ENCODE results near the gene USB1. TPM values are rescaled to one million over a fixed set of nuclear protein-coding genes. Genes with fewer than 3 reads are reported as not detected.

The USB1 gene
- polyA plus RNA-seq, 2 of the 4 experiments (the other 2 are of a cell fraction) = 88.8 to 143 TPM

DNA sequence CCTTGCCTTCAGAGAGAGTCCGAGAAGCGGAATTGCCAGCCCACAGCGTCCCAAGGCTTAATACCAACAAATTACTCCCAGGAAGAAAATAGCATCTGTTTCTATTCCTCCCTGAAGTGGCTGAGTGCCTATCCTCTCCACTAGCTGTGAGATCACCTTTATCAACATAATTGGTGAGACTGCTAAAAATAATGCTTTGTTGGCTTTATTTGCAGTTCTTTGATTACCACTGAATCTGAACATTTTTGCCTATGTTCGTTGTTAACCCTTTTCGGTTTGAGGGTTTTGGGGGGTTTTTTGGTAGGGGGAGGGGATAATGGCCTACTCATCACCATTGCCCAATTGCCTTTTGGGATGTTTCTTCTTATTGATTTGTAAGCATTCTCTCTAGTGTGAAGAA, 55.4 kb downstream of the USB1 start:
- Histone ChIP-seq H3K9me3 (no peaks in the 10 kb centered on the region), H3K4me1 (no peaks in the 10 kb centered on the region), H3K27ac (no peak overlapping the region), H3K4me3 (no peak overlapping the region), H3K4me2 (no peak overlapping the region)
- POLR2A ChIA-PET = no interaction called here
- CTCF ChIA-PET = interaction anchor here (0.7 to 2.0 kb wide), 3 partner anchors 38 to 439 kb away, joined by 3 to 4 read pairs (median 3); no protein-coding TSS in a partner anchor
- FAIRE-seq (no peak), DNase-seq (ENCODE audit: low read depth in 1 of 2, low spot score in 1 of 2) (no peak), ATAC-seq (no peak)
- TF ChIP-seq RAD21 (conservative IDR thresholded peaks at IDR 0.05 in 1 of 2, IDR thresholded peaks at IDR 0.05 in 1 of 2) (no peak), RNF2 (IDR thresholded peaks at IDR 0.05; ENCODE audit: borderline replicate concordance, low read depth) (no peak), MAFK (IDR thresholded peaks at IDR 0.05; ENCODE audit: partially characterized antibody) (peak; percentile 36), ZFP36 (IDR thresholded peaks at IDR 0.05; ENCODE audit: borderline replicate concordance, partially characterized antibody) (no peak), ZNF302 (CRISPR knock-in tag; IDR thresholded peaks at IDR 0.05) (no peak)
- TF ChIP-seq, protein P1, sequence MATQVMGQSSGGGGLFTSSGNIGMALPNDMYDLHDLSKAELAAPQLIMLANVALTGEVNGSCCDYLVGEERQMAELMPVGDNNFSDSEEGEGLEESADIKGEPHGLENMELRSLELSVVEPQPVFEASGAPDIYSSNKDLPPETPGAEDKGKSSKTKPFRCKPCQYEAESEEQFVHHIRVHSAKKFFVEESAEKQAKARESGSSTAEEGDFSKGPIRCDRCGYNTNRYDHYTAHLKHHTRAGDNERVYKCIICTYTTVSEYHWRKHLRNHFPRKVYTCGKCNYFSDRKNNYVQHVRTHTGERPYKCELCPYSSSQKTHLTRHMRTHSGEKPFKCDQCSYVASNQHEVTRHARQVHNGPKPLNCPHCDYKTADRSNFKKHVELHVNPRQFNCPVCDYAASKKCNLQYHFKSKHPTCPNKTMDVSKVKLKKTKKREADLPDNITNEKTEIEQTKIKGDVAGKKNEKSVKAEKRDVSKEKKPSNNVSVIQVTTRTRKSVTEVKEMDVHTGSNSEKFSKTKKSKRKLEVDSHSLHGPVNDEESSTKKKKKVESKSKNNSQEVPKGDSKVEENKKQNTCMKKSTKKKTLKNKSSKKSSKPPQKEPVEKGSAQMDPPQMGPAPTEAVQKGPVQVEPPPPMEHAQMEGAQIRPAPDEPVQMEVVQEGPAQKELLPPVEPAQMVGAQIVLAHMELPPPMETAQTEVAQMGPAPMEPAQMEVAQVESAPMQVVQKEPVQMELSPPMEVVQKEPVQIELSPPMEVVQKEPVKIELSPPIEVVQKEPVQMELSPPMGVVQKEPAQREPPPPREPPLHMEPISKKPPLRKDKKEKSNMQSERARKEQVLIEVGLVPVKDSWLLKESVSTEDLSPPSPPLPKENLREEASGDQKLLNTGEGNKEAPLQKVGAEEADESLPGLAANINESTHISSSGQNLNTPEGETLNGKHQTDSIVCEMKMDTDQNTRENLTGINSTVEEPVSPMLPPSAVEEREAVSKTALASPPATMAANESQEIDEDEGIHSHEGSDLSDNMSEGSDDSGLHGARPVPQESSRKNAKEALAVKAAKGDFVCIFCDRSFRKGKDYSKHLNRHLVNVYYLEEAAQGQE (IDR thresholded peaks at IDR 0.05) = no peak
- TF ChIP-seq, protein P2, sequence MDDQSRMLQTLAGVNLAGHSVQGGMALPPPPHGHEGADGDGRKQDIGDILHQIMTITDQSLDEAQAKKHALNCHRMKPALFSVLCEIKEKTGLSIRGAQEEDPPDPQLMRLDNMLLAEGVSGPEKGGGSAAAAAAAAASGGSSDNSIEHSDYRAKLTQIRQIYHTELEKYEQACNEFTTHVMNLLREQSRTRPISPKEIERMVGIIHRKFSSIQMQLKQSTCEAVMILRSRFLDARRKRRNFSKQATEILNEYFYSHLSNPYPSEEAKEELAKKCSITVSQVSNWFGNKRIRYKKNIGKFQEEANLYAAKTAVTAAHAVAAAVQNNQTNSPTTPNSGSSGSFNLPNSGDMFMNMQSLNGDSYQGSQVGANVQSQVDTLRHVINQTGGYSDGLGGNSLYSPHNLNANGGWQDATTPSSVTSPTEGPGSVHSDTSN (IDR thresholded peaks at IDR 0.05) = no peak
- 44% methylated on average over 5 of the region's 5 CpGs for WGBS (ENCODE audit: missing lambda C conversion rate)

DNA sequence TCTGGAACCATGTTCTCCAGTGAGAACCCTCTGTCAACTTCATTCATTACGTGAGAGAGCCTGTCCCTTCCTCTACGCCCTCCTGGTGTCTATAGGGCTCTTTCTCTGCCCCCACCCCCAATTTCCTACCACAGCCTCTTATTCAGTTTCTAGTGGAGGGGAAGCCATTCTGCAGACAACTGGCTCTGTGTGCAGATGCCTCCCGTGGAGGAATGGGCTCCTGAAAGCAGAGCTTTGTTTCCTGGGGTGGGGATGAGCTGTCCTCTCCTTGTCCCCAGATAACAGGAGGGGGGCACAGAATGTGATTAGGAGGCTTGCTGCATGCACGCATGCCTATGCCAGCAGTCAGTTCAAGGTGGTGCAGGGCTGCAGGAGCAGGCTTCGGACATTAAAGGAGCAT, 55.9 kb downstream of the USB1 start:
- Histone ChIP-seq H3K9me3 (no peaks in the 10 kb centered on the region), H3K4me2 (no peak overlapping the region), H3K4me3 (no peak overlapping the region), H3K4me1 (no peaks in the 10 kb centered on the region), H3K27ac (no peak overlapping the region)
- ChIA-PET POLR2A (interaction anchor here (2.1 kb wide), 1 partner anchor 72 kb away, joined by 4 read pairs; the partner anchor contains the start of gene CFAP20), CTCF (interaction anchor here (1.5 to 2.0 kb wide), 2 partner anchors 39 to 65 kb away, joined by 3 to 4 read pairs; no protein-coding TSS in a partner anchor)
- DNase-seq (ENCODE audit: low read depth in 1 of 2, low spot score in 1 of 2) (no peak), FAIRE-seq (no peak), ATAC-seq (no peak; a peak in 1 of 6 replicates)
- 52% methylated on average over 5 of the region's 5 CpGs for WGBS (ENCODE audit: missing lambda C conversion rate)
- TF ChIP-seq, protein P1 (IDR thresholded peaks at IDR 0.05) = no peak
- no peak for TF ChIP-seq KDM5A (IDR thresholded peaks at IDR 0.05)
- no peak for TF ChIP-seq SMC3 (IDR thresholded peaks at IDR 0.05)
- TF ChIP-seq PHF8 (IDR thresholded peaks at IDR 0.05; ENCODE audit: borderline replicate concordance, low read depth) = no peak
- TF ChIP-seq HDAC2 (IDR thresholded peaks at IDR 0.05) = no peak
- TF ChIP-seq ESRRA (IDR thresholded peaks at IDR 0.05; ENCODE audit: borderline replicate concordance, low read length) = no peak
- no peak for TF ChIP-seq HOXA7 (CRISPR knock-in tag; IDR thresholded peaks at IDR 0.05)
- TF ChIP-seq, protein P3, sequence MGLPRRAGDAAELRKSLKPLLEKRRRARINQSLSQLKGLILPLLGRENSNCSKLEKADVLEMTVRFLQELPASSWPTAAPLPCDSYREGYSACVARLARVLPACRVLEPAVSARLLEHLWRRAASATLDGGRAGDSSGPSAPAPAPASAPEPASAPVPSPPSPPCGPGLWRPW (IDR thresholded peaks at IDR 0.05) = no peak
- TF ChIP-seq SREBF2 (IDR thresholded peaks at IDR 0.05) = no peak
- TF ChIP-seq RCOR1 (IDR thresholded peaks at IDR 0.05; ENCODE audit: low read depth, low read length) = no peak
- no peak for TF ChIP-seq HOXB5 (CRISPR knock-in tag; IDR thresholded peaks at IDR 0.05)
- no peak for TF ChIP-seq NR3C1 (IDR thresholded peaks at IDR 0.05)
- TF ChIP-seq, protein P4, sequence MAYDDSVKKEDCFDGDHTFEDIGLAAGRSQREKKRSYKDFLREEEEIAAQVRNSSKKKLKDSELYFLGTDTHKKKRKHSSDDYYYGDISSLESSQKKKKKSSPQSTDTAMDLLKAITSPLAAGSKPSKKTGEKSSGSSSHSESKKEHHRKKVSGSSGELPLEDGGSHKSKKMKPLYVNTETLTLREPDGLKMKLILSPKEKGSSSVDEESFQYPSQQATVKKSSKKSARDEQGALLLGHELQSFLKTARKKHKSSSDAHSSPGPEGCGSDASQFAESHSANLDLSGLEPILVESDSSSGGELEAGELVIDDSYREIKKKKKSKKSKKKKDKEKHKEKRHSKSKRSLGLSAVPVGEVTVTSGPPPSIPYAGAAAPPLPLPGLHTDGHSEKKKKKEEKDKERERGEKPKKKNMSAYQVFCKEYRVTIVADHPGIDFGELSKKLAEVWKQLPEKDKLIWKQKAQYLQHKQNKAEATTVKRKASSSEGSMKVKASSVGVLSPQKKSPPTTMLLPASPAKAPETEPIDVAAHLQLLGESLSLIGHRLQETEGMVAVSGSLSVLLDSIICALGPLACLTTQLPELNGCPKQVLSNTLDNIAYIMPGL (CRISPR knock-in tag; IDR thresholded peaks at IDR 0.05; ENCODE audit: borderline replicate concordance) = no peak
- no peak for TF ChIP-seq JUNB (IDR thresholded peaks at IDR 0.05)
- TF ChIP-seq, protein P5, sequence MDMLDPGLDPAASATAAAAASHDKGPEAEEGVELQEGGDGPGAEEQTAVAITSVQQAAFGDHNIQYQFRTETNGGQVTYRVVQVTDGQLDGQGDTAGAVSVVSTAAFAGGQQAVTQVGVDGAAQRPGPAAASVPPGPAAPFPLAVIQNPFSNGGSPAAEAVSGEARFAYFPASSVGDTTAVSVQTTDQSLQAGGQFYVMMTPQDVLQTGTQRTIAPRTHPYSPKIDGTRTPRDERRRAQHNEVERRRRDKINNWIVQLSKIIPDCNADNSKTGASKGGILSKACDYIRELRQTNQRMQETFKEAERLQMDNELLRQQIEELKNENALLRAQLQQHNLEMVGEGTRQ (IDR thresholded peaks at IDR 0.05) = no peak
- TF ChIP-seq ZSCAN20 (CRISPR knock-in tag; IDR thresholded peaks at IDR 0.05) = no peak
- TF ChIP-seq, protein P6, sequence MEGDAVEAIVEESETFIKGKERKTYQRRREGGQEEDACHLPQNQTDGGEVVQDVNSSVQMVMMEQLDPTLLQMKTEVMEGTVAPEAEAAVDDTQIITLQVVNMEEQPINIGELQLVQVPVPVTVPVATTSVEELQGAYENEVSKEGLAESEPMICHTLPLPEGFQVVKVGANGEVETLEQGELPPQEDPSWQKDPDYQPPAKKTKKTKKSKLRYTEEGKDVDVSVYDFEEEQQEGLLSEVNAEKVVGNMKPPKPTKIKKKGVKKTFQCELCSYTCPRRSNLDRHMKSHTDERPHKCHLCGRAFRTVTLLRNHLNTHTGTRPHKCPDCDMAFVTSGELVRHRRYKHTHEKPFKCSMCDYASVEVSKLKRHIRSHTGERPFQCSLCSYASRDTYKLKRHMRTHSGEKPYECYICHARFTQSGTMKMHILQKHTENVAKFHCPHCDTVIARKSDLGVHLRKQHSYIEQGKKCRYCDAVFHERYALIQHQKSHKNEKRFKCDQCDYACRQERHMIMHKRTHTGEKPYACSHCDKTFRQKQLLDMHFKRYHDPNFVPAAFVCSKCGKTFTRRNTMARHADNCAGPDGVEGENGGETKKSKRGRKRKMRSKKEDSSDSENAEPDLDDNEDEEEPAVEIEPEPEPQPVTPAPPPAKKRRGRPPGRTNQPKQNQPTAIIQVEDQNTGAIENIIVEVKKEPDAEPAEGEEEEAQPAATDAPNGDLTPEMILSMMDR (IDR thresholded peaks at IDR 0.05) = no peak
- no peak for TF ChIP-seq HEYL (CRISPR knock-in tag; IDR thresholded peaks at IDR 0.05)
